CD4-positive, alpha-beta T cell treated with Interleukin-2 at 100 ng/mL for 4 hours (primary cell): ENCODE results near the gene HINFP.
"Not testable (repeated sequence)": the region's sequence is repeated elsewhere in the genome, so short reads cannot be mapped to it uniquely, and the experiment has no call there.

Source experiments
- DNase-seq: peaks from one replicate; pipeline ENCODE4 v3.0.0-alpha.2; 2020; ENCODE audit warnings: low spot score

The HINFP gene

DNA sequence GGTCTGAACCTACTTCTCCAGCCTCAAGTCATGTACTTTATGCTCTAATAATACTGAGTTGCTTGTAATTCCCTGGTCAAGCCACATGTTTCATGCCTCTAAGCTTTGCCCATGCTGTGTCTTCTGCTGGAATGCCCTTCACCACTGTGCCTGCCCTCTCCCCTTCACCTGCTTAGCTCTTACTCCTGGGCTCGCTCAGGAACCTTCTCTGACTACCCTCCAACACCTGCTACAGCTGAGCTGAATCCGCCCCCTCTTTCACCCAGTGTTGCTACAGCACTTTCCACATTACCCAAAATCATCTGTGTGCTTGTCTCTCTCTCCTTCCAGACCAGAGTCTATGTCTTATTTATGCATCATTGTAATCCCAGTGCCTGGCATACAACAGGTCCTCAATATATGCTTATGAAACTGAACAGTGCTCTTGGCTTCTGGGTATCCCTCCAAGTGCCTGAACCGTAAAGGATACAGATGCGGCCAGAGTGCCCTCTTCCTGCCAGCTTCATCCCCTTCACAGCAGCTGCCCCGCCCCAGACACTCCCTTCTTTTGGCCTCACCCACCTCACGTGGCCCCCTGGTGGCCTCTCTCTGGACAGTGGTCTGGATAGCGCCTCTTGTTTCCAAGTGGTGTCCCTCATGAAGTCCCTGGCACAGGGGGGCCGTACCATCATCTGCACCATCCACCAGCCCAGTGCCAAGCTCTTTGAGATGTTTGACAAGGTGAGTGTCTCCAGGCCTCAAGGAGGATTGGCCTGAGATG, 34.5 kb downstream of the HINFP start:
- no peak for DNase-seq

DNA sequence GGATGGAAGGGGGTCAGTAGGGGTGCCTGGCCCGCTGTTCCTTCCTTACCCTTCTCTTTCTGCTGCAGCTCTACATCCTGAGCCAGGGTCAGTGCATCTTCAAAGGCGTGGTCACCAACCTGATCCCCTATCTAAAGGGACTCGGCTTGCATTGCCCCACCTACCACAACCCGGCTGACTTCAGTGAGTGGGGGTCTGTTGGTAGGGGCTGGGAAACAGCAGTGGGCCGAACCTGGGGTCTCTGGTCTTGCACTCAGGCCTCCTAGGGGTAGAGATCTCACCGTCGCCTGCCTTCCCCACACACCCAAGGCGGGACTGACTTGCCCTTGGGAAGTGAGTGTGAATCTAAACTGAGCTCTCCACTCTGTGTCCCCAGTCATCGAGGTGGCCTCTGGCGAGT, 35.1 kb downstream of the HINFP start:
- no peak for DNase-seq

DNA sequence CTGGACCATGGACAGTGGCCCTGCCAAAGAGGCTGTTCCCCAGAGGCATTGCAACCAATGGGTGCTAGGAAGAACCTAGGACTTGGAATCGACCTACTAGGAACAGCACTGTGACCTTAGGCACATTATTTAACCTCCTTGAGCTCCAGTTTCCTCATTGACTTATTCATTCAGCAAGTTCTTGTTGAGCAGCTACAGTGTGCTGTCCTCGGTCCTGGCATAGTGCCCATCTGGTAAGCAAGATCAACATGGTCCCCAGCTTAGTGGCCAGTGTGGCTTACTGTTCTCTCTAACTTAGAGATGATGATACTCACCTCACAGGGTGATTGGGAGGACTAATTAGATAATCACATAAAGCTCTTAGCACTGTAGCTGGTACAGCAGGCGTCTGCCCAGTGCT, 35.7 kb downstream of the HINFP start:
- DNase-seq = no peak

DNA sequence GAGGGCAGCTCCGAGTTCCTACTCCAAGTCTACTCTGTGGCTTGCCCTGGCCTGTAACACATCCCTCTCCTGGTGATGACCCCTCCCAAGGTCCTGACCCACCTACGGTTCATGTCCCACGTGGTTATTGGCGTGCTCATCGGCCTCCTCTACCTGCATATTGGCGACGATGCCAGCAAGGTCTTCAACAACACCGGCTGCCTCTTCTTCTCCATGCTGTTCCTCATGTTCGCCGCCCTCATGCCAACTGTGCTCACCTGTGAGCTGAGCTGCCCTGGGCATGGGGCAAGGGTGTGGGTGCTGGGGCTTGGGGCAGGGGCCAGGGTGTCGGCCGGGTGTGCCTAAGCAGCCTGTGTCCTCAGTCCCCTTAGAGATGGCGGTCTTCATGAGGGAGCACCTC, 37.1 kb downstream of the HINFP start:
- DNase-seq = no peak

DNA sequence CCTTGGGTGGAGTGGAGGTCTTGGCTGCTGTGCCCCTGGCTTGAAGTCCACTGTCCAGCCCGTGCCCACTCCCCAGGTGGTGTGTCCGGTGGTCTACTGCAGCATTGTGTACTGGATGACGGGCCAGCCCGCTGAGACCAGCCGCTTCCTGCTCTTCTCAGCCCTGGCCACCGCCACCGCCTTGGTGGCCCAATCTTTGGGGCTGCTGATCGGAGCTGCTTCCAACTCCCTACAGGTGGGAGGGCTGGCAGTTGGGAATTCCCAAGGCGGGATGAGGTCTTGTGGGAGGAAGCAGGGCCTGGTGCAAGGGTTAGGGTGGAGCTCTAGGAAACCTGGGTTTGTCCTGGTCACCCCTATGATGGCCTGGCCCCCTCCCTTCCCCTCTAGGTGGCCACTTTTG, 38.8 kb downstream of the HINFP start:
- DNase-seq = no peak

DNA sequence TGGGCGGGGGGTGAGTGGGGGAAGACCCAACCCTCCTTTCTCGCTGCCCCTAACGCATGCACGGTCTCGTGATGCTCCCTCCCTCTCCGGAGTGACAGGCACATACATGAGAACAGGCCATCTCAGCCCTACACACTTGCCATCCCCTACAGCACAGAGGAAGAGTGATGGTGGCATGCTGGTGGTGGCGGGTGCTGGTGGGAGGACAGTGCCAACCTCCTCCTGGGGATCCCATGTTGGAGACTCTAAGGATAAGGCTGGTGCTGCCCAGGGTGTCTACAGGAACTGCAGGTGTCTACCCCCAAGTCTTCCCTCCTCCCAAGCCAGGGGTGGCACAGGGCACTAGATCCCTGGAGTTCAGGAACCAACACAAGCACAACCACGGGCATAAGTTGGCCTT, 40.5 kb downstream of the HINFP start:
- no peak for DNase-seq

DNA sequence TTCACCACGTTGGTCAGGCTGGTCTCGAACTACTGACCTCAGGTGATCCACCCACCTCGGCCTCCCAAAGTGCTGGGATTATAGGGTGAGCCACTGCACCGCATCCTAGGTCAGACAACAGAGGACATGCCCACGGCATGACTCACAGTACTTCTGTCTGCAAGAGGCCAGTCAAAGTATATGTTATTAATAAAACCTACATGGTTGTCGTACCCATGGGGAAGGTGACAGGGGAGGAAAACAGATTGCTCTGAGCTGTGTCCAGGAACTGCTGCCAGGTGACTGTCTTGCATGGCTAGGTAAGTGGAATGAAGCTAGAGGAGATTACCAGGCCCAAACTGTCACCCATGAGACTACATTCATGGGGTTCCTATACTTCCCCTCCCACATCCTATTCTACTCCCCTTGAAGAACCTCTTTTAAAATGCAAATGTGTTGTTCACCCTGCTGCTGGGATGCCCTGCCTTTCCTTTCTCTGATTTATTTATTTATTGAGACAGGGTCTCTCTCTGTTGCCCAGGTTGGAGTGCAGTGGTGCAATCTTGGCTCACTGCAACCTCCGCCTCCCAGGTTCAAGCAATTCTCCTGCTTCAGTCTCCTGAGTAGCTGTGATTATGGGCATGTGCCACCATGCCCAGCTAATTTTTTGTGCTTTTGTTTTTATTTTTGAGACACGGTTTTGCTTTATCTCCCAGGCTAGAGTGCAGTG, 45.1 kb downstream of the HINFP start:
- no peak for DNase-seq

DNA sequence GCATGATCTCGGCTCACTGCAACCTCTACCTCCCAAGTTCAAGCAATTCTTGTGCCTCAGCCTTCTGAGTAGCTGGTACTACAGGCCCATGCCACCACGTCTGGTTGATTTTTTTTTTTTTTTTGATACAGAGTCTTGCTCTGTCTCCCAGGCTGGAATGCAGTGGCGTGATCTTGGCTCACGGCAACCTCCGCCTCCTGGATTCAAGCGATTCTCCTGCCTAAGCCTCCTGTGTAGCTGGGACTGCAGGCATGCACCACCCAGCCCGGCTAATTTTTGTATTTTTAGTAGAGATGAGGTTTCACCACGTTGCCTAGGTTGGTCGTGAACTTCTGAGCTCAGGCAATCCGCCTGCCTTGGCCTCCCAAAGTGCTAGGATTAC, 45.7 kb downstream of the HINFP start:
- not testable (repeated sequence) for DNase-seq

DNA sequence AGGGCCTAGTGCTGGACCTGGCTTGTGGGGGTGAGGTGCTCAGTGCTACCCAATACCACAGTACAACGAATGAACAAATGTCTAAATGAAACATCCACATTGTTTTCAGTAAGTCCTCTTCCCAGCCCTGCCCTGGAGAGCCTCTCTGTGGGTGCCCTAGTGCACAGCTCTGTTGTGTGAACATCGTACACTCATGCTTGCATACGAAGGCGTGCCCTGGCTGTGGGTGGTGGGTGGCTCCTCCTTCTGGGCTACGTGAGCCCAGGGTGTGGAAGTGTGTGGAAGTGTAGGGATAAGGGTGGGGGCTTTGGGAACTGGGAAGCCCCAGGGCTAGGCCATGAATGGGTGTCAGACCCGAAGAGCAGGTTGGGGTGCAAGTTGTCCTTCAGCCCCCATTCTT, 46.6 kb downstream of the HINFP start:
- DNase-seq = no peak

DNA sequence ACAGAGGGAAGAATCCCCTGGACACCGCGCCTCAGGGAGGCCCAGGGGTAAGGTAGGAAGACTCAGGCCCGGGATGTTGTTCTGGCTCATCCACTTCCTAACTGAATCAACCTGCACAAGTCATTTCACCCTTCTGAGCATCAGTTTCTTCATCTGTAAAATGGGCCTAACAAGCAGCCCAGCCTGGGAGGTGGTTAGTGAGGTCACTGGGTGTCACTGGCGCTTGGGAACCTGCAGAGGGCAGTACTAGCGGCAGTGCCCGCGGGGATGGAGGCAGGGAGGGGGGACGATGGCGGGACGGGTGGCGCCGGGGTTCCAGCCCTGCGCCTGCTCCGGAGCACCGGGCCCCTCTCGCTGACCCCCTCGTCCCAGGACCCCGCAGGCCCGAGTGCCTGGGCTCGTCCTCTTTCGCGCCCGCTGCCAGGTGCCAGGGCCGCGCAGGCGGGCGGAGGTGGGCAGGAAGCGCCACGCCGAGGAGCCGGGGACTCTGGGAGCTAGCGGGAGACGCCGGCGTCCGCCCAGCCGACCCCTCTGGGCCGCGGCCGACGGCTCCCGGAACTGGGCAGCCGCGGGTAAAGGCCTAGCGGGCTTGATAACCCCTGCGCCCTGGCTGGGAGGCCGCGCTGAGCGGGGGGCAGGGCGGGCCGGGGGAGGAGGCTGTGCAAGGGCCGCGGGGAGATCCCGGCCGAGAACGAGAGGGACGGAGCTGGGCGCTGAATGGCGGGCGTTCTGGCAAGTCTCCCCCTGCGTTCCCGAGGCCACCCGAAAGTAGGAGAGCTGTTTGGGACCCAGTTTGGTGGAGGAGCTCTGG, 47.3 kb downstream of the HINFP start, which contains the start of gene NLRX1:
Gene NLRX1, plus strand, starts transcription at position 255 of the 811 bp plus-strand sequence. CDS start 2,679 bp downstream, outside the sequence.
- DNase-seq = peak; percentile 87

DNA sequence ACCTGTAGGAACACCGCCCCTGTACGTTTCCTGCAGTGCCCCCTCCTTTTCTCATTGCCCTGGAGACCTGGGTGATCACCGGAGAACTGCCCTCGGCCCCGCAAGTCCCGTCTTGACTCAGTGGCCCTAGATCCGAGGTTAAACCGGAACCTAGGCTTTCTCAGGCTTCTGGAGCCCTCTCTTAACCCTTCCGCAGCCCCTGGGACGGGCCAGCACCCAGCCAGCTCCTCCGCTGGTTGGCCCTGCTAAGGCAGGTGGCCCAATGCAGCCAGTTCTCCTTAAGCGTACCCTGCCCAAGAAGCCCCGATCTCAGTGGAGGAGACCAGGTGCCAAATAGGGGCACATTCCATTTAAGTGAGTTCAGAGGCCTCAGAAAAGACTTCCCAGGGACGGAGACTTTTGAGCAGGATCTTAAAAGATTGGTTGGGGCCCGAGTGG, 47.9 kb downstream of the HINFP start:
- DNase-seq = peak; percentile 16

DNA sequence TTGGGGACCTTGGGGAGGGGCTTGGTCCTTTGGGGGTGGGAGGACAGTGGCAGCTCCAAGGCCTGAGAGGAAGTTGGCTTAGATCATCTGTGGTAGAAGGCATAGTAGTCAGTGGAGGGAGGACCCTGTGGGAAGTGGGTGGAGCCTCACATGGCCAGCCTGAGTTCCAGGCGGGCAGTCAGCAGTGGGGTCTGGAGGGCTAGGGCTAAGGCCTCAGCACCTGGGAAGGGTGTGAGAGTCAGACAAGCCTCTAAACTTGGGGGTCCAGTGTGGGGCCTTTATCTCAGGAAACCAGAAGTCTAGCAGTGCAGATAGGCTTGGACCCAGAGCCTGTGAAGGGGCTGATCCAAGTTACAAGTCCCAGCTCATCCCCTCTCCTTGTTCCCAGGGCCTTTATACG, 51.1 kb downstream of the HINFP start:
- no peak for DNase-seq

DNA sequence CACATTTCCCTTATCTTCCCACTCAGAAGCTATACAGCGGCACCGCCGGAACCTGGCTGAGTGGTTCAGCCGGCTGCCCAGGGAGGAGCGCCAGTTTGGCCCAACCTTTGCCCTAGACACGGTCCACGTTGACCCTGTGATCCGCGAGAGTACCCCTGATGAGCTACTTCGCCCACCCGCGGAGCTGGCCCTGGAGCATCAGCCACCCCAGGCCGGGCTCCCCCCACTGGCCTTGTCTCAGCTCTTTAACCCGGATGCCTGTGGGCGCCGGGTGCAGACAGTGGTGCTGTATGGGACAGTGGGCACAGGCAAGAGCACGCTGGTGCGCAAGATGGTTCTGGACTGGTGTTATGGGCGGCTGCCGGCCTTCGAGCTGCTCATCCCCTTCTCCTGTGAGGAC, 52.1 kb downstream of the HINFP start:
- DNase-seq = no peak

DNA sequence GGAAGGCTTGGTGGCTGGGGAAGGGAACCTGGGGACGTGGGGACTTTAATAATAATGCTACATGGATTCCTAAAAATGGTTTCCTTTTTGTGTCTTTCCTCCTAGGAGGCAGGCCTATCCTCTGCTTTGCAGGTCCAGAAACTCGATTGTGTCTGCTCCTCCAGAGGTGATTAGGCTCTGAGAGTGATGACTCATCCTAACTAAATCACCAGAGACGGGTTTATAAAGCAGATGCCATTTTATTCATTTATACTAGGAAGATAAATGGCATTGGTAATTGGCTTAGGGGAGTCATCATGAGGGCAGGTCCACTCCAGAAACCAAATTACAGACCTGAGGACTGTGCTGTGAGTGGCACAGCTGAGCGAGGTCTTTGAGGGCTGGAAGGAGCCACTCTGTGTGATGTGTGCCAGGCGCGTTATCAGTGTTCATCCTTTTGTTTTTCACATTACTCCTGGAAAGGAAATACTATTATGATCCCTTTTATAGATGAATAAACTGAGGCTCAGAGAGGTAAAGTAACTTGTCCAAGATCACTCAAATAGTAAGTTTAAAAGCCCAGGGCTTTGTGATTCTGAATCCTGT, 54.2 kb downstream of the HINFP start:
- no peak for DNase-seq

DNA sequence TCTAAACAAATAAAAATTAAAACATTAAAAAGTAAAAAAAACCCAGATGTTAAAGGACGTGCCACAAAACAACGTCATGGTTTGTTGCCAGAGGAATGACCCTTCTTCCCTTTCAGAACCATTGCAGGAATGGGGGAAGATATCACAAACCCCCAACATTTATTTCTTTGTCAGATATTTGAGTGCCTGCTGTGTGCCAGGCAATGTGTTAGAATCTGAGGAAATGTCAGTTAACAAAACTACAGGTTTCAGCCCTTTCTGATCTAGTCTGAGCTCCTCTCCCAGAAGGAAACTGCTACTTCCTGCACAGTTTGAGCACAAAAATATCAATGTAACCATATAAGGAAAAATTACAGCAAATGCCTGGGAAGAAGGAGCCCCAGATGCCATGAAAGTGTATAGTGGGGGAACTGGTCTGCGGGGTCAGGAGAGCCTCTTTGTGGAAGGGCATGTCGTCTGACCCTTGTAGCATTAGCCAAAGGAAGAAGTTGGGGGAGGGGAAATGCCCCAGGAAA, 56.8 kb downstream of the HINFP start:
- DNase-seq = no peak

DNA sequence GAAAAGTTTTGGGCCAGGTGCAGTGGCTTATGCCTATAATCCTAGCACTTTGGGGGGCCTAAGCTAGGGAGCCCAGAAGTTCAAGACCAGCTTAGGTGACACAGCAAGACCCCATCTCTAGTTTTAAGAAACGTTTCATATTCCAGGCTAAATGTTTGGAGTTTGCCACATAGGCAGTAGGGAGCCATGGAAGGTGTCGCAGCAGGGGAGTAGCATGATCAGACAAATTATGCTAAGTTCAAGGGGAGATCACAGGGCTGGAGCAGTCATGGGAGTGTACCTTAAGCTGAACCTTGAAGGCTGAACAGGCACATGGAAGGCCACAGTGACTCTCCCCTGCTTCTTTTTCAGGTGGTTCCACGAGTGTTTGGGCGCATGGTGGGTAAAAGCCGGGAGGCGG, 58.0 kb downstream of the HINFP start:
- no peak for DNase-seq

DNA sequence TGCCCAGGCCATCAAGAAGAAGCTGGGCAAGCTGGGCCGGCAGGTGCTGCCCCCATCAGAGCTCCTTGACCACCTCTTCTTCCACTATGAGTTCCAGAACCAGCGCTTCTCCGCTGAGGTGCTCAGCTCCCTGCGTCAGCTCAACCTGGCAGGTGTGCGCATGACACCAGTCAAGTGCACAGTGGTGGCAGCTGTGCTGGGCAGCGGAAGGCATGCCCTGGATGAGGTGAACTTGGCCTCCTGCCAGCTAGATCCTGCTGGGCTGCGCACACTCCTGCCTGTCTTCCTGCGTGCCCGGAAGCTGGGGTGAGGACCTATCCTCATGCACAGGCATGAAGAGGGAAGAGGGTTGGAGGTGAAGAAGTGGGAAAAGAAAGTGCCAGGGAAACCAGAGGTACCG, 58.6 kb downstream of the HINFP start:
- no peak for DNase-seq

DNA sequence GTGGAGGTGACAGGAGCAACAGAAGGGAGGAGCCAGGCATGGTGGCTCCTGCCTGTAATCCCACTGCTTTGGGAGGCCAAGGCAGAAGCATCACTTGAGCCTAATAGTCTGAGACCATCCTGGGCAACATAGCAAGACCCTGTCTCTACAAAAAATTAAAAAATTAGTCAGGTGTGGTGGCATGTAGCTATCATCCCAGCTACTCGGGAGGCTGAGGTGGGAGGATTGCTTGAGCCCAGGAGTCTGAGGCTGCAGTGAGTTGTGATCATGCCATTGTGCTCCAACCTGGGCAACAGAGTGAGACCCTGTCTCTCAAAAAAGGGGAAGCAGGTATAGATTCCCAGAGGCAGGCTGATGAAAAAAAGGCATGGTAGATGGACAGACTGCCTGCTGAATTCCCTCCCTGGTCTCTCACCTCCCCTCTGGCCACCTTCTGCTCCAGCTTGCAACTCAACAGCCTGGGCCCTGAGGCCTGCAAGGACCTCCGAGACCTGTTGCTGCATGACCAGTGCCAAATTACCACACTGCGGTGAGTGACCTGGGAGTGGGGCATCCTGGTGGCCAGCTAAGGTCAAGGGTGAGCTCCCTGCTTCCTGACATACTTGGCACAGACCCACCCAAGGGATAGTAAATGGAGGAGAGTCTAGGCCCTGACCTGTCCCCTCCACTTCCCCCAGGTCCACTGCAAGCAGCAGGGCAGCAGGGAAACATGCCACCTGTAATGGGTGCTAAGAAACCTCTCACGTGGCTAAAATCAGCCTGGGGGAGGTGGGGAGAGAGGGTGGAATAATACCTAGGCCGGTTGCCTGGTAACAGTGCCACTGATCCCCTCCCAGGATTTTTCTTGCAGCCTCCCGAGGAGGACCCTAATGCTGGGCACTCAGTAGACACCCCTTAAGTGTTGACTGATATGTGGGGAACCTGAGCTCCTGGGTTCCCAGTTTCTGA, 59.6 kb downstream of the HINFP start:
- DNase-seq = no peak

DNA sequence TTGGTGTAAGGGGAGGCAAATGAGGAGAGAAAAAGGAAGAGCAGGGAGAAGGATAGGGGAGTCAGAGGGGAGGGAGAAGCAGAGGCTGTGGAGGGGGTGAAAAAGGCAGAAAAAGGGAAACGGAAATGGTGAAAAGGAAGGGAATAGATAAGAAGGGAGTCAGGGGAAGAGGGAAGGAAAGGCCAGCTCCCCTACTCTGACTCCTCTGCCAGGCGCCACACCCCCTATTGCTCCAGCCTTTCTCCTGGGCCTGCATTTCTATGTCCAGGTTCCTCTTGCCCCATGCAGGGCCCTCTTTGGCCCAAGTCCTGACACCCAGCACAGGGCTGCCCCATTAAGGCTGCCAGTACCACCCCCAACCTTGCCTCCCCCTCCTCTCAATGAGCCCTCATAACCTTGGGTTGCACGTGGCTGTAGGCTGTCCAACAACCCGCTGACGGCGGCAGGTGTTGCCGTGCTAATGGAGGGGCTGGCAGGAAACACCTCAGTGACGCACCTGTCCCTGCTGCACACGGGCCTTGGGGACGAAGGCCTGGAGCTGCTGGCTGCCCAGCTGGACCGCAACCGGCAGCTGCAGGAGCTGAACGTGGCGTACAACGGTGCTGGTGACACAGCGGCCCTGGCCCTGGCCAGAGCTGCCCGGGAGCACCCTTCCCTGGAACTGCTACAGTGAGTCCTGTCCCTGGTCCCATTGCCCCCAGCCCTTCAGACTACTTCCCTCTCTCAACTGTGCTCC, 60.5 kb downstream of the HINFP start:
- no peak for DNase-seq

DNA sequence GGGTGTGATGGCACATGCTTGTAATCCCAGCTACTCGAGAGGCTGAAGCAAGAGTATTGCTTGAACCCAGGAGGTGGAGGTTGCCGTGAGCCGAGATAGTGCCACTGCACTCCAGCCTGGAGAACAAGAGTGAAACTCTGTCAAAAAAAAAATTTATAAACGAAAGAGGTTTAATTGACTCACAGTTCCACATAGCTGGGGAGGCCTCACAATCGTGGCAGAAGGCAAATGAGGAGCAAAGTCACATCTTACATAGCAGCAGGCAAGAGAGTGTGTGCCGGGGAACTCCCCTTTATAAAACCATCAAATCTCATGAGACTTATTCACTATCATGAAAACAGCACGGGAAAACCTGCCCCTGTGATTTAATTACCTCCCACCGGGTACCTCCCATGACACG, 63.0 kb downstream of the HINFP start:
- DNase-seq = not testable (repeated sequence)
